Fibroblast of skin of left biceps (primary cell): ENCODE results near the gene DAAM1.

Experiments
- DNase-seq, 2 experiments: peaks; one replicate each; pipeline ENCODE4 v3.0.0-alpha.2; 2013; ENCODE audit warnings: low read depth in 2 of 2

Gene DAAM1

GRCh38 chr14:59292028-59292427 is 103.6 kb downstream of the DAAM1 start:
- no peak for DNase-seq

GRCh38 chr14:59292921-59293534 is 104.6 kb downstream of the DAAM1 start:
- no peak for DNase-seq

GRCh38 chr14:59293935-59294661 is 105.6 kb downstream of the DAAM1 start:
- DNase-seq = no peak

- no peak for DNase-seq
Observed at GRCh38 chr14:59294662-59294992, 106.2 kb downstream of the DAAM1 start.

GRCh38 chr14:59295951-59296350 is 107.5 kb downstream of the DAAM1 start:
- DNase-seq = no peak

GRCh38 chr14:59296508-59296907 is 108.0 kb downstream of the DAAM1 start:
- no peak for DNase-seq

GRCh38 chr14:59297071-59297776 is 108.8 kb downstream of the DAAM1 start:
- DNase-seq = no peak

- DNase-seq = no peak
Observed at GRCh38 chr14:59299731-59300130, 111.3 kb downstream of the DAAM1 start.

- DNase-seq = no peak
Observed at GRCh38 chr14:59301354-59301753, 112.9 kb downstream of the DAAM1 start.

- DNase-seq = no peak
Observed at GRCh38 chr14:59302313-59302712, 113.8 kb downstream of the DAAM1 start.

- DNase-seq = peak in 1 of 2 experiments; percentile 48
Observed at GRCh38 chr14:59303216-59303615, 114.7 kb downstream of the DAAM1 start.

- peak in 1 of 2 experiments; percentile 48 for DNase-seq
Observed at GRCh38 chr14:59305231-59305630, 116.8 kb downstream of the DAAM1 start.

GRCh38 chr14:59305836-59306555 is 117.5 kb downstream of the DAAM1 start:
- peak in 1 of 2 experiments; percentile 64 for DNase-seq

GRCh38 chr14:59306775-59307174 is 118.3 kb downstream of the DAAM1 start:
- no peak for DNase-seq

- DNase-seq = no peak
Observed at GRCh38 chr14:59308086-59308485, 119.6 kb downstream of the DAAM1 start.

- DNase-seq = no peak
Observed at GRCh38 chr14:59308673-59309072, 120.2 kb downstream of the DAAM1 start.

- DNase-seq = no peak
Observed at GRCh38 chr14:59309291-59309900, 120.9 kb downstream of the DAAM1 start.

GRCh38 chr14:59310633-59311032 is 122.2 kb downstream of the DAAM1 start:
- no peak for DNase-seq

GRCh38 chr14:59311723-59312122 is 123.3 kb downstream of the DAAM1 start:
- DNase-seq = no peak

GRCh38 chr14:59313144-59313651 is 124.7 kb downstream of the DAAM1 start:
- DNase-seq = no peak
